ENCODE results near the gene NCOA1. TPM values are rescaled to one million over a fixed set of nuclear protein-coding genes. Genes with fewer than 3 reads are reported as not detected.

NCOA1 gene
- total and polyA plus RNA-seq, 2 of the 4 experiments (the other 2 are of a cell fraction), result 6.7 to 11.3 TPM

- Histone ChIP-seq H4K5ac (ENCODE audit: low read depth, low read length) (no peak overlapping the region), H2AK5ac (ENCODE audit: low read depth, low read length) (no peak overlapping the region), H3K56ac (ENCODE audit: extremely low read depth, insufficient read depth, low read length) (no peak overlapping the region), H2AFZ (replicated peaks; ENCODE audit: low read length, poor library complexity) (no peak overlapping the region), H3K4me2 (ENCODE audit: low read depth, low read length) (no peak overlapping the region), H3K9me3 (ENCODE audit: control insufficient read depth, insufficient read depth, low read length) (peaks cover 4% of the 10 kb centered on the region; the same call in 1 of the 2 replicates), H4K8ac (ENCODE audit: low read depth in 2 of 2, low read length in 2 of 2) (no peak overlapping the region), H3K9me1 (ENCODE audit: insufficient read depth, low read length) (no peaks in the 10 kb centered on the region; the same call in 1 of the 2 replicates), H4K91ac (ENCODE audit: insufficient read depth, low read depth, low read length) (no peak overlapping the region), H3K18ac (ENCODE audit: low read depth, low read length) (no peak overlapping the region), H3K4me1 (ENCODE audit: control insufficient read depth, insufficient read depth, low read length) (no peaks in the 10 kb centered on the region), H2BK120ac (ENCODE audit: low read depth, low read length) (no peak overlapping the region), H3K4ac (ENCODE audit: low read depth, low read length) (no peak overlapping the region), H3K27me3 (ENCODE audit: control insufficient read depth, insufficient read depth, low read length) (no peaks in the 10 kb centered on the region), H2BK15ac (ENCODE audit: low read depth, low read length) (no peak overlapping the region), H2BK5ac (ENCODE audit: low read depth, low read length, poor library complexity, severe bottlenecking) (no peak overlapping the region), H3K4me3 (ENCODE audit: insufficient read depth, low read depth, low read length) (no peak overlapping the region), H2BK20ac (ENCODE audit: low read depth, low read length) (no peak overlapping the region), H3K36me3 (ENCODE audit: control insufficient read depth, insufficient read depth, low read length) (no peaks in the 10 kb centered on the region), H3K79me1 (ENCODE audit: low read depth in 1 of 2, low read length in 2 of 2) (peaks cover 0 to 2% of the 10 kb centered on the region in 2 experiments; a peak in 1 of 4 replicates), H3K27ac (ENCODE audit: insufficient read depth, low read length) (no peak overlapping the region), H4K20me1 (ENCODE audit: insufficient read depth, low read length) (peaks cover 4% of the 10 kb centered on the region; the same call in 1 of the 2 replicates), H3K14ac (replicated peaks; ENCODE audit: low read depth, low read length) (no peak overlapping the region), H3K9ac (ENCODE audit: low read depth, low read length) (no peak overlapping the region), H2AK9ac (replicated peaks; ENCODE audit: low read depth, low read length, poor library complexity) (no peak overlapping the region), H3K23ac (ENCODE audit: low read depth, low read length) (no peak overlapping the region)
- DNase-seq (no peak), ATAC-seq (ENCODE audit: low read depth) (no peak)
- dilution Hi-C loops (cut with HindIII; ENCODE audit: low sequenced_read_pairs, unreplicated experiment), result no loop called here
- intact Hi-C loops (cut with micrococcal nuclease), result no loop called here
- ChIA-PET POLR2A (ENCODE audit: unreplicated experiment) (no interaction called here), CTCF (no interaction called here)
- TF ChIP-seq BHLHE40 (IDR thresholded peaks at IDR 0.05; ENCODE audit: low read depth, low read length), result no peak
- no peak for TF ChIP-seq CTCF (conservative IDR thresholded peaks at IDR 0.05; ENCODE audit: low read depth, low read length)
- TF ChIP-seq RCOR1 (IDR thresholded peaks at IDR 0.05; ENCODE audit: insufficient replicate concordance, low read length), result no peak
- TF ChIP-seq MAZ (IDR thresholded peaks at IDR 0.05; ENCODE audit: borderline replicate concordance, low read depth, low read length), result no peak
- no peak for TF ChIP-seq CEBPB (IDR thresholded peaks at IDR 0.05; ENCODE audit: low read depth, low read length)
- TF ChIP-seq CHD1 (IDR thresholded peaks at IDR 0.05; ENCODE audit: low read depth, low read length), result no peak
- no peak for TF ChIP-seq ELK1 (IDR thresholded peaks at IDR 0.05; ENCODE audit: borderline replicate concordance, low read depth, low read length)
- TF ChIP-seq FOS (IDR thresholded peaks at IDR 0.05; ENCODE audit: low read depth, low read length), result no peak
- TF ChIP-seq MXI1 (IDR thresholded peaks at IDR 0.05; ENCODE audit: borderline replicate concordance, low read depth, low read length), result no peak
- no peak for TF ChIP-seq NFE2L2 (IDR thresholded peaks at IDR 0.05; ENCODE audit: low read depth, low read length)
- no peak for TF ChIP-seq USF2 (IDR thresholded peaks at IDR 0.05; ENCODE audit: low read depth, low read length)
- TF ChIP-seq SMC3 (IDR thresholded peaks at IDR 0.05; ENCODE audit: low read depth, low read length), result no peak
- TF ChIP-seq RAD21 (IDR thresholded peaks at IDR 0.05; ENCODE audit: low read length), result no peak
- in situ Hi-C loops (cut with MboI; ENCODE audit: low sequenced_read_pairs), result no loop called here
- WGBS, 2 experiments (ENCODE audit: extremely low coverage in 2 of 2, insufficient read length in 1 of 2), result 100% methylated on average over 1 of the region's 4 CpGs; no CpG with 5 or more reads in 1 of the 2 experiments
- BruUV-seq (replicated peaks), result no TSS peak
Measured at GRCh38 chr2:24538720-24539119, 47.7 kb downstream of the NCOA1 start.

Measured in IMR-90 (cell line).